HEK293 (cell line): ENCODE results near the gene HOXA11.

Experiments
- KLF1 ChIP-seq: fragments of 450-650 bp; formaldehyde crosslinking; IDR thresholded peaks from 2 replicates; pipeline ENCODE4 v1.5.1; 2016; ENCODE audit warnings: missing biosample characterization, missing genetic modification characterization
- ZBTB1 ChIP-seq: fragments of 450-650 bp; formaldehyde crosslinking; IDR thresholded peaks from 2 replicates; pipeline ENCODE4 v1.5.1; 2016; ENCODE audit warnings: missing biosample characterization, missing genetic modification characterization
- ZBTB7A ChIP-seq: fragments of 450-650 bp; formaldehyde crosslinking; IDR thresholded peaks from 2 replicates; pipeline ENCODE4 v1.5.1; 2016; ENCODE audit warnings: low read depth, missing biosample characterization, missing genetic modification characterization
- ZNF121 ChIP-seq: fragments of 450-650 bp; formaldehyde crosslinking; IDR thresholded peaks from 2 replicates; pipeline ENCODE4 v1.5.1; 2016; ENCODE audit warnings: missing biosample characterization, missing genetic modification characterization
- ZNF24 ChIP-seq: fragments of 450-650 bp; formaldehyde crosslinking; IDR thresholded peaks from 2 replicates; pipeline ENCODE4 v1.5.1; 2016; ENCODE audit warnings: missing biosample characterization, missing genetic modification characterization
- ZNF48 ChIP-seq: fragments of 450-650 bp; formaldehyde crosslinking; IDR thresholded peaks from 2 replicates; pipeline ENCODE4 v1.5.1; 2016; ENCODE audit warnings: missing biosample characterization, missing genetic modification characterization
- ZNF701 ChIP-seq: fragments of 450-650 bp; formaldehyde crosslinking; IDR thresholded peaks from 2 replicates; pipeline ENCODE4 v1.5.1; 2016; ENCODE audit warnings: missing biosample characterization, missing genetic modification characterization
- TF ChIP-seq, protein P1 (sequence below): fragments of 450-650 bp; formaldehyde crosslinking; IDR thresholded peaks from 2 replicates; pipeline ENCODE4 v1.5.1; 2016; ENCODE audit warnings: missing biosample characterization, missing genetic modification characterization
- TF ChIP-seq, protein P2 (sequence below): fragments of 450-650 bp; formaldehyde crosslinking; IDR thresholded peaks from 2 replicates; pipeline ENCODE4 v1.5.1; 2016; ENCODE audit warnings: missing biosample characterization, missing genetic modification characterization
- TF ChIP-seq, protein P3 (sequence below): fragments of 450-650 bp; formaldehyde crosslinking; IDR thresholded peaks from 2 replicates; pipeline ENCODE4 v1.5.1; 2016; ENCODE audit warnings: missing biosample characterization, missing genetic modification characterization
- TF ChIP-seq, protein P4 (sequence below): fragments of 450-650 bp; formaldehyde crosslinking; conservative IDR thresholded peaks from 2 replicates; pipeline ENCODE4 v1.5.1; 2016; ENCODE audit warnings: low read depth, missing biosample characterization, missing genetic modification characterization
- TF ChIP-seq, protein P5 (sequence below): fragments of 450-650 bp; formaldehyde crosslinking; IDR thresholded peaks from 2 replicates; pipeline ENCODE4 v1.5.1; 2016; ENCODE audit warnings: missing biosample characterization, missing genetic modification characterization
- TF ChIP-seq, protein P6 (sequence below): fragments of 450-650 bp; formaldehyde crosslinking; IDR thresholded peaks from 2 replicates; pipeline ENCODE4 v1.5.1; 2016; ENCODE audit warnings: missing biosample characterization, missing genetic modification characterization
- TF ChIP-seq, protein P7 (sequence below): fragments of 450-650 bp; formaldehyde crosslinking; IDR thresholded peaks from 2 replicates; pipeline ENCODE4 v1.5.1; 2016; ENCODE audit warnings: missing biosample characterization, missing genetic modification characterization

DNA sequence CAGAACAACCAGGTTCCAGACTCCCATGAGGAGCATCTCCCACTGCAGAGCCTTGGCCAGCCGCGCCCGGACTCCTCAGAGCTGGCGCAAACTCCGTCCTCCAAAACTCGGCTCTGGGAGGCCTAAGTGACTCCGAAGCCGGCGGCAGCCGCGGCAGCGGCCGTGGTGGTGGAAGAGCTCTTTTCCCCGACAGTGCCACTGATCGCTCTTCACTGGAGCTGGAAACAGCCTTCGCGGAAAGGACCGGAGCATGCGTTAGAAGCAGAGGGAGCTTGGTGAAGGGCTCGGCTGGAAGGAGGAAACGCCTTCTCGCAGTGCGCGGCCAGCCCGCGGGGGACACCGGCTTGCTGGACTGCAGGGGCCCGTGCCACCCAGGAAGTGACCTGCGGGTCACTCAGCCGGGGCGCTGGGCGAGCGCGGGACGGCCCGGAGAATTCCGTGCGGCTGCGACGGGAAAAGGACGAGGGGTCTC, 19.9 kb upstream of the HOXA11 start:
- TF ChIP-seq, protein P1, sequence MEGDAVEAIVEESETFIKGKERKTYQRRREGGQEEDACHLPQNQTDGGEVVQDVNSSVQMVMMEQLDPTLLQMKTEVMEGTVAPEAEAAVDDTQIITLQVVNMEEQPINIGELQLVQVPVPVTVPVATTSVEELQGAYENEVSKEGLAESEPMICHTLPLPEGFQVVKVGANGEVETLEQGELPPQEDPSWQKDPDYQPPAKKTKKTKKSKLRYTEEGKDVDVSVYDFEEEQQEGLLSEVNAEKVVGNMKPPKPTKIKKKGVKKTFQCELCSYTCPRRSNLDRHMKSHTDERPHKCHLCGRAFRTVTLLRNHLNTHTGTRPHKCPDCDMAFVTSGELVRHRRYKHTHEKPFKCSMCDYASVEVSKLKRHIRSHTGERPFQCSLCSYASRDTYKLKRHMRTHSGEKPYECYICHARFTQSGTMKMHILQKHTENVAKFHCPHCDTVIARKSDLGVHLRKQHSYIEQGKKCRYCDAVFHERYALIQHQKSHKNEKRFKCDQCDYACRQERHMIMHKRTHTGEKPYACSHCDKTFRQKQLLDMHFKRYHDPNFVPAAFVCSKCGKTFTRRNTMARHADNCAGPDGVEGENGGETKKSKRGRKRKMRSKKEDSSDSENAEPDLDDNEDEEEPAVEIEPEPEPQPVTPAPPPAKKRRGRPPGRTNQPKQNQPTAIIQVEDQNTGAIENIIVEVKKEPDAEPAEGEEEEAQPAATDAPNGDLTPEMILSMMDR (tag by site-specific recombination), result no peak
- TF ChIP-seq ZNF701 (tag by site-specific recombination) (no peak), ZBTB1 (tag by site-specific recombination) (no peak), ZNF48 (tag by site-specific recombination) (no peak), ZBTB7A (no peak), KLF1 (tag by site-specific recombination) (no peak), ZNF121 (tag by site-specific recombination) (no peak), ZNF24 (tag by site-specific recombination) (no peak)
- TF ChIP-seq, protein P2, sequence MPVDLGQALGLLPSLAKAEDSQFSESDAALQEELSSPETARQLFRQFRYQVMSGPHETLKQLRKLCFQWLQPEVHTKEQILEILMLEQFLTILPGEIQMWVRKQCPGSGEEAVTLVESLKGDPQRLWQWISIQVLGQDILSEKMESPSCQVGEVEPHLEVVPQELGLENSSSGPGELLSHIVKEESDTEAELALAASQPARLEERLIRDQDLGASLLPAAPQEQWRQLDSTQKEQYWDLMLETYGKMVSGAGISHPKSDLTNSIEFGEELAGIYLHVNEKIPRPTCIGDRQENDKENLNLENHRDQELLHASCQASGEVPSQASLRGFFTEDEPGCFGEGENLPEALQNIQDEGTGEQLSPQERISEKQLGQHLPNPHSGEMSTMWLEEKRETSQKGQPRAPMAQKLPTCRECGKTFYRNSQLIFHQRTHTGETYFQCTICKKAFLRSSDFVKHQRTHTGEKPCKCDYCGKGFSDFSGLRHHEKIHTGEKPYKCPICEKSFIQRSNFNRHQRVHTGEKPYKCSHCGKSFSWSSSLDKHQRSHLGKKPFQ (tag by site-specific recombination), result no peak
- TF ChIP-seq, protein P3, sequence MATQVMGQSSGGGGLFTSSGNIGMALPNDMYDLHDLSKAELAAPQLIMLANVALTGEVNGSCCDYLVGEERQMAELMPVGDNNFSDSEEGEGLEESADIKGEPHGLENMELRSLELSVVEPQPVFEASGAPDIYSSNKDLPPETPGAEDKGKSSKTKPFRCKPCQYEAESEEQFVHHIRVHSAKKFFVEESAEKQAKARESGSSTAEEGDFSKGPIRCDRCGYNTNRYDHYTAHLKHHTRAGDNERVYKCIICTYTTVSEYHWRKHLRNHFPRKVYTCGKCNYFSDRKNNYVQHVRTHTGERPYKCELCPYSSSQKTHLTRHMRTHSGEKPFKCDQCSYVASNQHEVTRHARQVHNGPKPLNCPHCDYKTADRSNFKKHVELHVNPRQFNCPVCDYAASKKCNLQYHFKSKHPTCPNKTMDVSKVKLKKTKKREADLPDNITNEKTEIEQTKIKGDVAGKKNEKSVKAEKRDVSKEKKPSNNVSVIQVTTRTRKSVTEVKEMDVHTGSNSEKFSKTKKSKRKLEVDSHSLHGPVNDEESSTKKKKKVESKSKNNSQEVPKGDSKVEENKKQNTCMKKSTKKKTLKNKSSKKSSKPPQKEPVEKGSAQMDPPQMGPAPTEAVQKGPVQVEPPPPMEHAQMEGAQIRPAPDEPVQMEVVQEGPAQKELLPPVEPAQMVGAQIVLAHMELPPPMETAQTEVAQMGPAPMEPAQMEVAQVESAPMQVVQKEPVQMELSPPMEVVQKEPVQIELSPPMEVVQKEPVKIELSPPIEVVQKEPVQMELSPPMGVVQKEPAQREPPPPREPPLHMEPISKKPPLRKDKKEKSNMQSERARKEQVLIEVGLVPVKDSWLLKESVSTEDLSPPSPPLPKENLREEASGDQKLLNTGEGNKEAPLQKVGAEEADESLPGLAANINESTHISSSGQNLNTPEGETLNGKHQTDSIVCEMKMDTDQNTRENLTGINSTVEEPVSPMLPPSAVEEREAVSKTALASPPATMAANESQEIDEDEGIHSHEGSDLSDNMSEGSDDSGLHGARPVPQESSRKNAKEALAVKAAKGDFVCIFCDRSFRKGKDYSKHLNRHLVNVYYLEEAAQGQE, result no peak
- TF ChIP-seq, protein P4, sequence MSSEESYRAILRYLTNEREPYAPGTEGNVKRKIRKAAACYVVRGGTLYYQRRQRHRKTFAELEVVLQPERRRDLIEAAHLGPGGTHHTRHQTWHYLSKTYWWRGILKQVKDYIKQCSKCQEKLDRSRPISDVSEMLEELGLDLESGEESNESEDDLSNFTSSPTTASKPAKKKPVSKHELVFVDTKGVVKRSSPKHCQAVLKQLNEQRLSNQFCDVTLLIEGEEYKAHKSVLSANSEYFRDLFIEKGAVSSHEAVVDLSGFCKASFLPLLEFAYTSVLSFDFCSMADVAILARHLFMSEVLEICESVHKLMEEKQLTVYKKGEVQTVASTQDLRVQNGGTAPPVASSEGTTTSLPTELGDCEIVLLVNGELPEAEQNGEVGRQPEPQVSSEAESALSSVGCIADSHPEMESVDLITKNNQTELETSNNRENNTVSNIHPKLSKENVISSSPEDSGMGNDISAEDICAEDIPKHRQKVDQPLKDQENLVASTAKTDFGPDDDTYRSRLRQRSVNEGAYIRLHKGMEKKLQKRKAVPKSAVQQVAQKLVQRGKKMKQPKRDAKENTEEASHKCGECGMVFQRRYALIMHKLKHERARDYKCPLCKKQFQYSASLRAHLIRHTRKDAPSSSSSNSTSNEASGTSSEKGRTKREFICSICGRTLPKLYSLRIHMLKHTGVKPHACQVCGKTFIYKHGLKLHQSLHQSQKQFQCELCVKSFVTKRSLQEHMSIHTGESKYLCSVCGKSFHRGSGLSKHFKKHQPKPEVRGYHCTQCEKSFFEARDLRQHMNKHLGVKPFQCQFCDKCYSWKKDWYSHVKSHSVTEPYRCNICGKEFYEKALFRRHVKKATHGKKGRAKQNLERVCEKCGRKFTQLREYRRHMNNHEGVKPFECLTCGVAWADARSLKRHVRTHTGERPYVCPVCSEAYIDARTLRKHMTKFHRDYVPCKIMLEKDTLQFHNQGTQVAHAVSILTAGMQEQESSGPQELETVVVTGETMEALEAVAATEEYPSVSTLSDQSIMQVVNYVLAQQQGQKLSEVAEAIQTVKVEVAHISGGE, result no peak
- TF ChIP-seq, protein P5, sequence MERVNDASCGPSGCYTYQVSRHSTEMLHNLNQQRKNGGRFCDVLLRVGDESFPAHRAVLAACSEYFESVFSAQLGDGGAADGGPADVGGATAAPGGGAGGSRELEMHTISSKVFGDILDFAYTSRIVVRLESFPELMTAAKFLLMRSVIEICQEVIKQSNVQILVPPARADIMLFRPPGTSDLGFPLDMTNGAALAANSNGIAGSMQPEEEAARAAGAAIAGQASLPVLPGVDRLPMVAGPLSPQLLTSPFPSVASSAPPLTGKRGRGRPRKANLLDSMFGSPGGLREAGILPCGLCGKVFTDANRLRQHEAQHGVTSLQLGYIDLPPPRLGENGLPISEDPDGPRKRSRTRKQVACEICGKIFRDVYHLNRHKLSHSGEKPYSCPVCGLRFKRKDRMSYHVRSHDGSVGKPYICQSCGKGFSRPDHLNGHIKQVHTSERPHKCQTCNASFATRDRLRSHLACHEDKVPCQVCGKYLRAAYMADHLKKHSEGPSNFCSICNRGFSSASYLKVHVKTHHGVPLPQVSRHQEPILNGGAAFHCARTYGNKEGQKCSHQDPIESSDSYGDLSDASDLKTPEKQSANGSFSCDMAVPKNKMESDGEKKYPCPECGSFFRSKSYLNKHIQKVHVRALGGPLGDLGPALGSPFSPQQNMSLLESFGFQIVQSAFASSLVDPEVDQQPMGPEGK (tag by site-specific recombination), result no peak
- TF ChIP-seq, protein P6, sequence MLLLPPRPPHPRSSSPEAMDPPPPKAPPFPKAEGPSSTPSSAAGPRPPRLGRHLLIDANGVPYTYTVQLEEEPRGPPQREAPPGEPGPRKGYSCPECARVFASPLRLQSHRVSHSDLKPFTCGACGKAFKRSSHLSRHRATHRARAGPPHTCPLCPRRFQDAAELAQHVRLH (tag by site-specific recombination), result no peak
- TF ChIP-seq, protein P7, sequence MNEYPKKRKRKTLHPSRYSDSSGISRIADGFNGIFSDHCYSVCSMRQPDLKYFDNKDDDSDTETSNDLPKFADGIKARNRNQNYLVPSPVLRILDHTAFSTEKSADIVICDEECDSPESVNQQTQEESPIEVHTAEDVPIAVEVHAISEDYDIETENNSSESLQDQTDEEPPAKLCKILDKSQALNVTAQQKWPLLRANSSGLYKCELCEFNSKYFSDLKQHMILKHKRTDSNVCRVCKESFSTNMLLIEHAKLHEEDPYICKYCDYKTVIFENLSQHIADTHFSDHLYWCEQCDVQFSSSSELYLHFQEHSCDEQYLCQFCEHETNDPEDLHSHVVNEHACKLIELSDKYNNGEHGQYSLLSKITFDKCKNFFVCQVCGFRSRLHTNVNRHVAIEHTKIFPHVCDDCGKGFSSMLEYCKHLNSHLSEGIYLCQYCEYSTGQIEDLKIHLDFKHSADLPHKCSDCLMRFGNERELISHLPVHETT (tag by site-specific recombination), result no peak
